OCI-M2 (cell line): ENCODE measurements around the gene PTOV1.

Experiments used
- DNase-seq: peaks from one replicate; lab custom pipeline; 2025; ENCODE audit not compliant: unreplicated experiment; lab: John Stamatoyannopoulos, UW

Gene PTOV1

DNA sequence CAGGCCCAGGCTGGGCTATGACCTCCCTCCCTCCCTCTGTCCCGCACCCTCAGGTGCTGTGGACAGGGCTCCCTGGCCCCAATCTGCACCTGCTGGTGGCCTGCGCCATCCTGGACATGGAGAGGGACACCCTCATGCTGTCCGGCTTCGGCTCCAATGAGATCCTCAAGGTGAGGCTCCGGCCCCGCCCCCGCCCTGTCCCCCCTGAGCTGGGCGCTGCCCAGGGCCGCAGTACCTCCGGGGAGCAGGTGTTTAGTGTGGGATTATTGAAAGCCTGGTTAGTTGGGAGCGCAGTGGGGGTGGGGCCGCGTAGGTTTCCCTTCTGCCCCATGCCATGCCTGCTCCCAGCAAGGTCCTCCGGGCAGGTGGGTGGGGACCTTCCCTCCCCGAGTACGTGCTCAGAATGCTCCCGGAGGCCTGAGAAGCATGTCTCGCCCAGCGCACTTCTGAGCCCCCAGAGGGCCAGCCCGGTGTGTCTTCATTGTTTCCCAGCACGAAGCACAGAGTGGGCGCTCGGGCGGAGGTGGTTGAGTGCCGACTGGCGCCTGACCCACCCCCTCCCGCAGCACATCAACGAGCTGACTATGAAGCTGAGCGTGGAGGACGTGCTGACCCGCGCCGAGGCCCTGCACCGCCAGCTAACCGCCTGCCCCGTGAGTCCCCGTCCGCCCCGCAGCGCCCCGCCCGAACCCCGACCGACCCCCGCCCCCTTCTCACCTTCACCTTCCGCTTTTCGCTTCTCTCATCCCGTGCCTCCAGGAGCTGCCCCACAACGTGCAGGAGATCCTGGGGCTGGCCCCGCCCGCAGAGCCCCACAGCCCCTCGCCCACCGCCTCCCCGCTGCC lies 36.9 kb downstream of the PTOV1 start:
- DNase-seq: no peak

DNA sequence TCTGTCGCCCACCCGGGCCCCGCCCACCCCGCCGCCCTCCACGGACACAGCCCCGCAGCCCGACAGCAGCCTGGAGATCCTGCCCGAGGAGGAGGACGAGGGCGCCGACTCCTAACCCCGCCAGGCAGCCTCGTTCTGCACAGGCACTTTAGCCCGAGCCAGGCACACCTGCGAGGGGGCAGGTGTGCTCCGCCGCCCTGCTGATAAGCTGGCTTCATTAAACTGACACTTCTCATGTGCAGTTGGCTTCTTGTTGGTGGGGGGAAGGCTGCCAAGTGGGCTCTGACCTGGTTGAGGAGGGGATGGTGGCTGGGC lies 37.5 kb downstream of the PTOV1 start:
- DNase-seq: no peak

DNA sequence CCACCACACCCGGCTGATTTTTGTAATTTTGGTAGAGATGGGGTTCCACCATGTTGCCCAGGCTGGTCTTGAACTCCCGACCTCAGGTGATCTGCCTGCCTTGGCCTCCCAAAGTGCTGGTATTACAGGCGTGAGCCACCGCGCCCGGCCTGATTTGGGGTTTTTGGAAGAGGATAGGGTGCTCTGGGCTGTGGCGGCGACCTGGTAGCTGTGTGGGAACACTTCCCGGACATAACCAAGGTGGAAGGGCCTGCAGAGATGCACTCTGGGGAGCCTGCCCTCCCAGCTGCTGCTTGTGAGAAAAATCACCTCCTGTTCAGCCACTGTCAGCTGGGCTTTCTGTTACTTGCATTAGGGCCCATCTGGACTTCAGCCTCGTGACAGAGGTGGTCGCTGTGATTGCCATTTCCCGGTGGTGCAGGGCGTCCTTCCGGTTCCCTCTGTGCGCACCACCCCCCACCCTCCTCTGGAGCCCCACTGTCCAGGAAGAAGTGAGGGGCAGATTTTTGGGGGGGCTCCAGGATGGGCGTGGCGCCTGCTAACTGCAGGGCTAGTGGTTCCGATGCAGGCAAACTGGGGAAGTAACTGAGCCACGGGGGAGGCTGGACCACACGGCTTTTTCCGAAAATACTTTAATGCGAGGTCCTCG lies 38.2 kb downstream of the PTOV1 start:
- no peak for DNase-seq

DNA sequence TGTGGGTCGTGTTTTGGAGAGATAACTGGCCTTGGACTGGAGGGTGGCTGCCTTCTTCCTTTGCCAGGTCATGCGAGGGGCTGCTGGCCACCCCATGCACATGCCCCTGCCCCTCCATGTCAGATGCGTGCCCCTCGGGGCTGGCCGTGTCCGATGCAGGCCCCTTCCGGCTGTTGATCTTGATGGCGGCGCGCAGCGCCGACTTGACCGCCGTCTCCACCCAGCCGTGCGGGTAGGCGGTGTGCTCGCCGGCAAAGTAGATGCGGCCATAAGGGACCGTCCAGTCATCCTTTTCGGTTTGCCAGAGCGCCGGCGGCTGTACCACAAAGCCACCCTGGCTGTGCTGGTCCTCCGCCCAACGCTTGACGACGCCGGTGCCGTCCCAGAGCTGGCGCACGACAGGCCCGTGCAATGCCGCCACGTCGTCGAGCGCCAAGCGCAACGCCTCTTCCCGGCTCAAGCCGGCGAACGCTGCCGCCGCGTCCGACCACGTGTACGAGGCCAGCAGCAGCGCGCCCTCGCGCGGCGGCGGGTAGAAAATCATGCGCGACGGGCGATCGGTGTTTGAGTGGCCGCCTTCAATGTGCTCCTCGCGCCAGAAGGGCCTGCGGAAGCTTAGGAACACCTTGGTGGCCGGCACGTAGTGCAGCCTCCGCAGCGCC lies 38.9 kb downstream of the PTOV1 start:
- DNase-seq: no peak

DNA sequence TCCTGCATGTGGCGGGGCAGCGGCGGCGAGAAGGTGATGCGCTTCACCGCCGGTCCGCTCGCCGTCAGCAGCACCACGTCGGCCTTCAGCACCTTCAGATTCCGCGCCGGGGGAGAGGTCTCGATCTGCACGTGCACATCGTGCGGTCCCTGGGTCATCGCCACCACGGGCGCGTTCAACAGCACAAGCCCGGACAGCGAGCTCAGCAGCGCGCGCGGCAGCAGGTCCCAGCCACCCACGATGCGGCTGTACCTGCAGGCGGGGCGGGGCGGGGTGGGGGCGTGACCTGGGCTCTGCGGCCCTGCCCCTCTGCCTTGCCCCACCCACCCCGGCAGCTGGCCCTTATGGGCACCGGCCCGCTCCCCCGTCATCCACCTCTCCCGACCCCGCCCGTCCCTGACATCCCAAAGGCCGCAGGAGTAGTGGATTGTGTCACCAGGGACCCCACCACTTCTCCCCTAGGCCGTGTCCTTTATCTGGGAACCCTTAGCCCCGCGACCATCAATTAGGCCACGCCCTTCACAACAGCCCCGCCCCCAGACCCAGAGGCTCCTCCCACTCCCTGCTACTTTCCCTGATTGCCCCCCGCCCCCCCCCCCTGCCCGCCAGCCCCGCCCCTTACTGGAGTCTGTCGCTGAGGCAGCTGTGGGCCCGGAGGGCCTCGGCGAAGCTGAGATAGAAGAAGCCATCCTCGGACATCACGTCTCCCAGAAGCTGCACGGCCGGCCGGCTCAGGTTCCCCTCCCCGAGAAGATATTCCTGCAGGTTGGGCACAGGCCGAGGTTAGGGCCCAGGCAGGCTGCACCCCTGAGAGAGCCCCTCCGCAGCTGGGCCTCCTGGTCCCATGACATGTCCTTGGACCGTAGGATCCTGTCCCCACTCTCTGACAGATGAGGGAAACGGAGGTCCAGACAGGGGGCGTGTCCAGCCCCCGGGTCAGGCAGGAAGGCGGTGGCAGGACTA lies 39.7 kb downstream of the PTOV1 start:
- no peak for DNase-seq

DNA sequence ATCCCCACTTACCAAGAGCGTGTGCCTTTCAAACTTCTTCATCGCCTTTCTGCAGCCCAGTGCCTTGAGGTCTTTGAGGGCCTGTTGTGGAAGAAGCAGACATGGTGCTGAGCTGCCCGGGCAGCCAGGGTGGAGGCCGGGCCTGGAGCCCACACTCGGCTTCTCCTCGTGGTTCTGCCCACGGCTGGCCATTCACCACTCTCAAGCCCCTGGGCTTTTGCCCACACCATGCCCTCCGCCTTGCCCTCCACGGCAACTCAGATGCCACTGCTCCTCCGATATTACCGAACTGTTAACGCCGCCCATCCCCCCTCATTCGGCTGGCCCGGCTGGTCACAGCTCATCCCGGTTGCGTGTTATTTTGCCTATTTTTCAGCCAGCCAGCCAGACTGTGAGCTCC lies 40.4 kb downstream of the PTOV1 start:
- no peak for DNase-seq

DNA sequence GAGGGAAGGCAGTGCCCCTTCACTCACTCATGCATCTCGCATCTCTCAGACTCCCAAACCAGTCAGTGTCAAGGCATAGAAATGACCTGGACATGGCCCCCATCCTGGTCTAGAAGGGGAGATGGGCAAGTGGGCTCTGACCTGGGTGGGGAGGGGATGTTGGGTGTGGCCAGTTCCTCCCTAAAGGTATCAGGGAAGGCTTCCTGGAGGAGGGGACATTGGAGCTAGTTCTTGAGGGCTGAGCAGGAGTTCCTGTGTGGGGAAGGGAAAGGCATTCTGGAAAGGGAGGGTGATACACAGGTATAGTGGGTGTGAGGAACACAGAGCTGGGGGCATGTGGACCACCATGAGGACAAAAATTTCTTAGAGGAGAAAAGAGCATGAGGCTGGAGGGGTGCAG lies 41.8 kb downstream of the PTOV1 start:
- DNase-seq: no peak

DNA sequence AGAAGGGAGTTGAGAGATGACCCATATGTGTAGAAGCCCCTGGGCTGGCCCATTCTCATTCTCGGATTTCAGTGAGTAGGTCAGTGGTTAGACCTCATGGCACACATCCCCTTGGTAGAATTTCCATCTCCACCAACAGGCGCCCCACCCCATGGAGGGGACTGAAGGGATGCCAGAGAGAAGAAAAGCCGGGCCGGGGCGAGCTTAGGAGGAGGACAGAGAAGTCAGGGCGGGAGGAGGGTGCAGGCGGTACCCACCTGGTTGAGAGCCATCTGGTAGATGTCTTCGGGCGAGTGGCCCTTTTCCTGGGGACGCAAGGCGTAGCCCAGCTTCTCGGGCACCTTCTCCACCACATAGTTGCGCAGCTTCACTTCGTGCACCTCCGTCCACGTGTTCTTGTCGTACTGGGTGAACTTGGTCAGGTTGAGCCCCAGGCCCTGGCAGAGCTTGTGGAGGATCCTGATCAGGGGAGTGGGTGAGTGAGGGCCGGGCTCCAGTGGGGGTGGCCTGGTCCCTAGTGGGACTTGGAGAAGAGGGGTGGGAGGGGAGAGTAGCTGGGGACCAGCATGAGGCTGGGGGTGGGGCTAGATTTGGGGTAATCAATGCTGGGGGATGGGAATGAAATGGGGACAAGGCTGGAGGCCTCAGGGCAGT lies 43.2 kb downstream of the PTOV1 start:
- DNase-seq: no peak

DNA sequence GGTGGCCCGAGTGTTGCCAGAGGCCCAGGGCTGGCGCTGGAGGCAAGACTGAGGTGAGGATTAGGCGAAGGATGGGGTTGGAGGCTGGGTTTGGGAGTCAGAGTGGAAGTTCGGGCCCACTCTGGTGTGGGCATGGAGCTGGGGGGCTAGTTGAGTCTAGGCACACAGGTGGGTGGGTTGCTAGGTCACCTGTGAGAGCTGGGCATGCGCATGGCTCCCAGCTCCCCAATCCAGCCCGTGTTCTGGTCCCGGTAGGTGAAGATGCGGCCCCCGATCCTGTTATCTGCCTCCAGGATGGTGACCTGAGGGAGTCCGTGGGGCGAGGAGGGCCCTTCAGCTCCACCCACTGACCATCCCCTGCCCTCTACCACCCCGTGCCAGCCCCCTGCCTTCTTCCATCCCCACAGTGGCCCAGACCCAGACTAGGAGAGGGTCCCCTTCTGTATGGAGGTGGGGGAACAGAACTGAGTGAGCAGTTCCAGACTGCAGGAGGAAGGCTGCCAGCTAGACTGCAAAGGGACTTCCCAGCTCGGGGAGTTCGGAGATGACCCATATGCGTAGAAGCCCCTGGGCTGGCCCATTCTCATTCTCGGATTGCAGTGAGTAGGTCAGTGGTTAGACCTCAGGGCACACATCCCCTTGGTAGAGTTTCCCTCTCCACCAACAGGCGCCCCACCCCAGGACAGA lies 44.1 kb downstream of the PTOV1 start:
- DNase-seq: no peak

DNA sequence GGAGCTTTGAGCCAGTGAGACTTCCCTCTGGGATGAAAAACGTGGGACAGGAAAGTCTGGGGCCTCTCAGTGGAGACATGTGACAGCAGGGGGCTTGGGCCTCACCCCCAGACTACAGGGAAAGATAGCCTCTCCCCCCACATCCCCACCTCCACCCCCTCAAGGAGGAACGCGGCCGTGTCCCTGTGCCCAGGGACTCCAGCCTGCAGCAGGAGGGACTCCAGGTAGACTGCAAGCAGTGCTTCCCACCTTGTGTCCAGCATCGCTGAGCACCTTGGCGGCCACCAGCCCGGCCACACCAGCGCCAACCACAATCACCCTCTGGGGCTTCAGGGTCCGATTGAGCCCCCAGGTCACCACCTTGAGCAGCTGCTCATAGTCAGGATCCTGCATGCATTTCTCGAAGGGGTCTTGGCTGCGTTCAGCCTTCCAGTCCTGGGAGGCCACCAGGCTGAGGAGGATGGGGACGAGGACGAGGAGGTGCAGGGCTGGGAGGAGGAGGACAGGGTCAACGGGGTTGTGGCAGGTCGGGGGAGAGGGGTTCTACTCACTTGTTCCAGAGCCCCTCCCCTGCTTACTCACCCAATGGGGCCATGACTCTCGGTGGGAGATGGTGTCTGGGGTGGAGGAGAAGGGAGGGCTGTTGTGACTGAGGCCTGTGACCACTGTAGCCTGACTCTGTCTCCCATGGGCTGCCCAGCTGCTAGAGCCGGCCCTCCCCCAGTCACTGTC lies 44.8 kb downstream of the PTOV1 start:
- no peak for DNase-seq

DNA sequence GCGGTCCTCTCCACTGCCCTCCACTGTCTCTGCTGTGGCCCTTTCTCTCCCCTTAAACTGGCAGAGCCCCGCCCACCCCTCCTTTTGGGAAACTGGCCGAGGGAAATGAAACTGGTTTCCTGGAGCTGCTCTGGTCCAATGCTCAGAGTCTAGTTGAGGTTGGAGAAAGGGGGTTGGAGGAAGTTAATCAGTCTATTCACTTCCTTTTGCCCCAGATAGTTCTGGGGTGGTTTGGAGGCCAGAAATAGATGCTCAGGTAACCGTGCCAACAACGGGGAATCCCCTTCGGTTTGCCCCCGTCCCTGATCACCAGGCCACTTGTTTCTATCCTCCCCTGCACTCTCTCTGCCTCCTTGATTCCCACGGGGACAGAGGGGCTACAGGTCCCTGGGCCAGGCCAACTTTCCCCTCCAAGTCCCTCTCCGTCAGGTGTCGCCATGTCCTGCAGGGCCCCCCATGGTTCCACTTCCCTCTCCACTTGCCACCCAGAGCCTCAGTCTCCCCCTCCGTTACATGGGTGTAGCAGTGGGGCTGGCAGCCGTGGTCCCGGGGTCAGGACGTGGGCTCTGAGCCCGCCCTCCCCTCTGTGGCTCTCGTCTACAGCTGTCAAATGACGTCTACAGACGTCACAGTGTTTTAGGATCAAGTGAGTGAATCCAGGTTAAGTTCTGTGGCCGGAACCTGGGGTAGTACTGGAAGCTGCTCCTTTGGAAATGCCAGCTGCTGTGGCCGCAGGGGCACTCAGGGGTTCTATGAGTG lies 46.1 kb downstream of the PTOV1 start, which contains the start of gene IL4I1:
Gene IL4I1 (minus strand): TSS at position 25 of the 759 bp plus-strand sequence. CDS start 727 bp downstream, outside the sequence.
- no peak for DNase-seq

DNA sequence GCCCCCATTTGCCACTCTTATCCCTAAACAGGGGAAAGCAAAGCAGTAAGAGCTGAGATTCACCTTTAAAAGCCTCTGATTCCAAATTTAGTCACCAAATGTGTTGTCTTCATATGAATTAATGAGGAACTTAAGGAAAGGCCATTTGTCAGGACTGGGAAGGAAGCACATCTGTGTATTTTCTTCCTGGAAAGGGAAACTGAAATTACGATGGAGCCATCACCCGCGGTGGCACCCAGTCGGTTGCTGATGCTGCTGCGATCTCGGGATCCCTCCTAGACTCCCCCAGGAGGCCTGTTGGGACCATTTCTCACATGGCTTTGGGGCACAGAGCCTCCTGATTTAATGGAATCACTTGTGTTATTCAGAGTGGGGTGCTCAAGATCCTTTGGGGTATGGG lies 53.2 kb downstream of the PTOV1 start:
- DNase-seq: no peak

DNA sequence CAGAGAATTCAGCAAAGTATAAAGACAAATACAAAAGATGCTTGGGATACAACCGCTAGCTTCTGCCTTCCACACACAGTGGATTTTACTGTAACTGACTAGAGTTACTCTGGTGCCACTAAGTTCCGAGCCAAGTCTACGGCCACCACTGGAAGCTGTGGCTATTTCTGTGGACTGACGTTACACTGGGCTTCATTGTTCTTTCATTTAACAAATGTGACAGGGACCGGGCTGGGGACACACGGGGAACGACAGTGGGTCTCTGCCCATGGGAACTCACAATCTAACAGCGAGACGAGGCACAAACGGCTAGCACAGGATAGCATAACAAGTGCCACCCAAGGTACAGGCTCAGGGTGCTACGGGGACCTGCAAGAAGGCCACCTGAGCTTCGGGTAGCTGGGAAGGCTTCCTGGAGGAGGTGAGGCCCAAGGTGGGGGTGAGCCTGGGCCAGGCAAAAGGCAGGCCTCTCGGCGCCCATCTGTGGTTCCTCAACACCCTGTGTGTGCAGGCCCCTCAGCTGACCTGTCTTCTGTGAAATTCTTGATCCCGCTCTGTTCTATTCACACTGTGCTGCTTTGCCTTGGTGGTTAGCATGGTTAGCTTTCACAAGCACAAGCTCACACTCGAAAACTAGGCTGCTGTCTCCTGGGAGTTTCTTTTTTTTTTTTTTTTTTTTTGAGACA lies 56.1 kb downstream of the PTOV1 start:
- no peak for DNase-seq

DNA sequence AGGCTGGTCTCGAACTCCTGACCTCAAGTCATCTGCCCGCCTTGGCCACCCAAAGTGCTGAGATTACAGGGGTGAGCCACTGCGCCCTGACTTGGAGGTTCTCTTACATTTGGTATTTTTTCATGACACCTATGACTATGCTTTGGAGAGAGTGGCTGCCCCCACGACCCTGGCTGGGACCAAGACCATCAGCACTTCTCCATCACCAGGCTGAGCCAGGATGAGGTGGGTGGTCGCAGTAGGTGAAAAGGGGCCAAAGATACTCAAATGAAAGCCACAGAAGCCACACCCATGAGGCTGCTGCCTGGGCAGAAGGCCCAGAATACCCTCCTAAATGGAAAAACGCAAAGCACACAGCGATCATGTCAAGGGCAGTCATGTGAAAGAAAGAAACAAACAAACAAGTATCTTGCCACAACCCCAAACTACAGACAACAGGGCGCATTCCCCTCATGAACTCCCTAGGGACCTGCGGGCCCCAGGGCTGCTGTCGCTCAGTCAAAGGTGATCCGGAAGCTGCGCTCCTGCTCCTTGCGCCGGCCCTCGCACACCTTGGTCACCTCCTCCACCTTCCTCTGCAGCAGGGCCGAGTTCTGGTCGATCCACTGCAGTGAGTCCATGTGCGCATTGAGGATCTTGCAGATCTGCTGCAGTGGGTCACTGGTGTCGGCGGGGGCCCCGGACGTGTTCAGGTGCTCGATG lies 56.9 kb downstream of the PTOV1 start:
- DNase-seq: no peak

DNA sequence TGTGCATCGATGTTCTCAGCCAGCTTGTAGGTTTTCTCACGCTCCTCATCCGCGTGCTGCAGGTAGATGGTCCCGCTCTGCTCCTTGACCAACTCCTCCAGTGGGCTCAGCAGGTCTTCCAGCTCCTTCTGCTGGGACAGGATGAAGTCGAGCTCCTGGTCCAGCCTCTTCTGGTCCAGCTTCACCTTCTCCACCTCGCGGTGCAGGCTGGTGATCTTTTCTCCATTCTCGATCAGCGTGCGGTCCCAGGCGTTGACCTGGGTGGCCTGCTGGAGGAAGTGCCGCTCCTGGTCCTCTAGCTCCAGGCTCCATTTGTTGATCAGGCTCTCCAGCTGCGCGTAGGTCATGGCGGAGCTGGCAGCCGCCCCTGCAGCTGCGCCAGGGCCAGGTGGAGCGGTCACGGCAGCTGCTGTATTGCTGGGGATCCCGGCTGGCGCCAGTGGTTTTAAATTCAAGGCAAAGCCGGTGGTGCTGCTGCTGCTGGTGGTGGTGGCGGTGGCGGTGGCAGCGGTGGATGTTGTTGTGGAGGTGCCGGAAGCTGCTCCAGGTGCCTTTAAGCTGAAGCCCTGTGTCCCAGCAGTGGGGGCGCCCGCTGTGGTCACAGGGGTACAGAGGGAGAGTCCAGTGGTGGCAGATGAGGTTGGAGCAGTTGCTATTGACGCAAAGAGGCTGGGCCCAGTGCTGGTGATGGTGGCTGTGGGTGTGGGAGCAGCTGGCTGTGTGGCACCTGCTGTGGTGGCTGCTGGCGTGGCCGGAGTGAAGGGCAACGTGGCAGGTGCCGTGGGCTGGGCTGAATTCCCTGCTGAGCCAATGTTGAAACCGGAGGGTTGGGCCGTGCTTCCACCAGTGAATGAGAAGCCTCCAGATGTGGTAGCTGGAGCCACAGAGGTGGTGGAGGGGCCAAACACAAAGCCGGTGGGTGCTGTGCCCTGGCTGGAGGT lies 57.8 kb downstream of the PTOV1 start:
- DNase-seq: no peak

DNA sequence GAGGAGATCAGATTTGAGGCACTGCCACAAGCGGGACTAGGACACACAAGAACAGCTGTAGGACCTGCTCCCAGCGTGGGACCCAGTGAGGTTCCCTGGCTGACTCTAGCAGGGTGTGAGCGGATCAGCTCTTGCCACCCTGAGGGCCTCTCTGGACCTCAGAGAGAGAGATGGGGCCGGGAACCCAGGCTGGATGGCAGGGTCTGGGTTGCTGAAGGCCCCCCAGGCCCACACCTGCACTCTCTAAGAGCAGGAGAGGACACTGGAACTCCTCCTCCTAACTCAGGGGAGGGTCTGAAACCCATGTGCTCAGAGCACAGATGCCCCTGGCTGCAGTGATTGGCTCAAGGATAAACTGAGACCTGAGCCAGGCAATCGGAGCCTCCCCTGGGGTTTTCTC lies 59.2 kb downstream of the PTOV1 start:
- no peak for DNase-seq
